Activated CD8-positive, alpha-beta memory T cell treated with anti-CD3 and anti-CD28 coated beads, Interleukin-2, amount 10 ng/mL, durations not matched to agents 7 days and 5 days (primary cell): ENCODE data around the gene CEP104. TPM values are rescaled to one million over a fixed set of nuclear protein-coding genes. Genes with fewer than 3 reads are reported as not detected.

ENCODE experiments used
- ATAC-seq: fragments of 150-1000 bp; cut with Tn5 transposase; one replicate; pipeline ENCODE4 v1.10.0; 2021; ENCODE audit warnings: moderate library complexity
- CTCF ChIA-PET: fragments of 350-600 bp; sonication (Branson Sonifier 250); formaldehyde crosslinking; loops from one replicate; lab custom pipeline; 2021; ENCODE audit warnings: antibody characterized with exemption; lab: Charles Lee
- DNase-seq: peaks from one replicate; pipeline ENCODE4 v3.0.0-alpha.2; 2020
- H3K27ac Mint-ChIP-seq: one replicate; pipeline ENCODE4 v1.8.0; 2021; ENCODE audit warnings: mild to moderate bottlenecking, mixed read lengths
- H3K27me3 Mint-ChIP-seq: one replicate; pipeline ENCODE4 v1.8.0; 2021; ENCODE audit warnings: mixed read lengths
- H3K36me3 Mint-ChIP-seq: one replicate; pipeline ENCODE4 v1.8.0; 2021; ENCODE audit warnings: mild to moderate bottlenecking, mixed read lengths
- H3K4me1 Mint-ChIP-seq: one replicate; pipeline ENCODE4 v1.8.0; 2021; ENCODE audit warnings: mixed read lengths
- H3K4me3 Mint-ChIP-seq: one replicate; pipeline ENCODE4 v1.8.0; 2021; ENCODE audit warnings: mild to moderate bottlenecking, moderate library complexity, mixed read lengths
- H3K9me3 Mint-ChIP-seq: one replicate; pipeline ENCODE4 v1.8.0; 2022; ENCODE audit warnings: low read depth, mixed read lengths
- total RNA-seq, 2 experiments: library from RNA; stranded (reverse); gene quantifications; one replicate each; pipeline ENCODE4 v1.2.3, GENCODE V29; 2021

The CEP104 gene
- total RNA-seq, 2 experiments from 2014 or later, result 45.0 to 52.2 TPM

DNA sequence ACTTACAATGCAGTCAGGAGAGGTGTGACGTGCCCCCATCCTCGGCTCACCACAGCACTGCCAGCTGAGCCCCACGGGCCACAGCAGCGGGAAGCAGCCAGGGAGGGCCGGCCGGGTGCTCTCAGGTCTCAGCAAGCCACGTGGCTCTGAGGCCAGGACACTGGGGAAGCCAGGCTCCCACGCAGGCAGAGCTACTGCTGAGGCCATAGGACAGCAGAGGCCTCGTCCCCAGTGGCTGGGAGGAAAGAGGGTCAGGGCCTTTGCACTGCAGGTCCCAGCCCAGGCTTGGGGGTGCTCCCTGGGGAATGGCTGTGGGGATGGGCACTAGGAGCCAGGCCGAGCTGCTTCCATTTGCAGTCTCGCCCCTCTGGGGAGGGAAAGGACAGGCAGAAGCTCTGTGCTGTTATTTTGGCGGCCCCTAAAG lies 66.5 kb downstream of the CEP104 start:
- H3K27me3 Mint-ChIP-seq, result no peaks in the 10 kb centered on the region
- peaks cover 9% of the 10 kb centered on the region for H3K36me3 Mint-ChIP-seq
- ATAC-seq, result no peak
- H3K27ac Mint-ChIP-seq, result no peak overlapping the region
- DNase-seq, result no peak
- peaks cover 50% of the 10 kb centered on the region for H3K4me1 Mint-ChIP-seq
- H3K4me3 Mint-ChIP-seq, result no peak overlapping the region
- no peaks in the 10 kb centered on the region for H3K9me3 Mint-ChIP-seq
- CTCF ChIA-PET, result no interaction called here

DNA sequence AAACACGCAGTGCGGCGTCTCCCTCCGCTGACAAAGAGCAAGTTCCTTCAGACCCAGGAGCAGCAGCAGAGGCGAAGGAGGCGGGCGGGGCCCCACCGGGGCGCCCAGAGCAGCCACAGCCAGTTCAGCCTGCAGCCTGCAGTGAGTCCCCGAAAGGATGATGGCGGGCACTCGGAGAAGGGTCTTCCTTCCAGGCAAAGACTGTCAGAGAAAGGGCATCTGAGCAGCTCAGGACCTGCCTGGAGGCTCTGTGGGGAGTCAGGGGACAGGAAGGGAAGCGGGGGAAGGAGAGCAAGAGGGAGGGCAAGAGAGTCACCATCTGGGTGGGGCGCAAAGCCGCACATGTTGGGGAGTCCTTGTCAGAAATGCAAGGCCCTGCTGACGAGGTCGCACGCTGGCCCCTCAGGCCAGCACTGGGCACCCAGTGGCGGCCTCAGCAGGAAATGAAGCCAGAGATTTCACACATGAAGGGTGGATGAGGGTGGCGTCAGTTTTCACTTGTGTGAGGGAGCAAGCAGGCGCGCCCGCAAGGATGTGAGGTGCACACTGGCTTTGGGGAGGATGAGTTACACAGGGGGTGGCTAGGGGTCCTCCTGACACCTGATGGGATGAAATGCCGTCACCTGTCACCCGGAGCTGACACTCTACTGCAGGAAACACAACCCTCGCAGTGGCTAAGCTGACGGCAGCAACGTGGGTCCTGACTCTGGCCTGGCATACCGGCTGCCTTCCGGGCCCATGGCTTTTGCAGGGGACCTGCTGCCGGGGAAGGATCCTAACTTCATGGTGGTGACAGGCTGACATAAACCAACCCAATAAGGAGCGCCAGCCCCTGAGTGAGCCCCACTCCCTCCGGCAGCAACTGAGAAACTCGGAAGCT lies 67.3 kb downstream of the CEP104 start:
- Mint-ChIP-seq H3K9me3 (no peaks in the 10 kb centered on the region), H3K4me1 (peaks cover 44% of the 10 kb centered on the region), H3K36me3 (peaks cover 15% of the 10 kb centered on the region), H3K4me3 (no peak overlapping the region), H3K27ac (no peak overlapping the region), H3K27me3 (no peaks in the 10 kb centered on the region)
- no peak for ATAC-seq
- DNase-seq, result no peak
- CTCF ChIA-PET, result interaction anchor here (1.6 kb wide), 1 partner anchor 14 kb away, joined by 6 read pairs; no protein-coding TSS in a partner anchor

DNA sequence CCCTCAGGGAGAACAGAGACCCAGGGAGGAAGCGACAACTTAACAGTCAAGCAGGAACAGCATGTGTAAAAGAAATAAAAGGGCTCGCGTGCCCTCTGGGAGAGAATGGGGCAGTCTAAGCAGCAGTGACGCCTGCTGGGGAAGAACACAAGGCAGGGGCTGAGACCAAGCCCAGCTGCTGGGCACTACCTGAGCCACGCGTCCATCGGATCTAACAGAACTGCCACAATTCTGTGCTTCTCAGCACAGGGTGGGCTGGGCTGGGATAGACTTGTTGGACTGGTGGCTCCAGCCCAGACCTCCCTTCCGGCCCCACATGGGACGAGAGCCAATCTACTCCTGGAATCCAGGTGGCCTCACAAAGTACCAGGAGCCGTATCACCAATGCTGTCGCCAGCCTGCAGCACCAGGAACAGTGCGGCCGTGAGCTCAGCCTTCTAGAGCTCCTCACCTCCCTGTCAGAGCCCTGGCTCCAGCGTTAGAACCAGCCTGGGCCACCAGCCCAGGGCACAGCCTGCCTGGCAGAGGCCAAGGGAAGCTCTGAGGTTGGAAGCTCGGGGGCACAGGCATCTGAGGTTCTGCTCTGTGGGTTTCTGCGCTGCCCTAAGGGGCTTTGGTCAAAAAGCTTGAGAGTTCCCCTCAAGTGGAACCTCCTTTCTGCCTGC lies 68.1 kb downstream of the CEP104 start:
- DNase-seq (no peak), ATAC-seq (no peak)
- Mint-ChIP-seq H3K27me3 (no peaks in the 10 kb centered on the region), H3K27ac (peak overlapping the region; percentile 49), H3K9me3 (no peaks in the 10 kb centered on the region), H3K4me3 (no peak overlapping the region), H3K36me3 (peaks cover 20% of the 10 kb centered on the region), H3K4me1 (peaks cover 38% of the 10 kb centered on the region)
- CTCF ChIA-PET, result interaction anchor here (1.6 kb wide), 1 partner anchor 13 kb away, joined by 6 read pairs; no protein-coding TSS in a partner anchor

DNA sequence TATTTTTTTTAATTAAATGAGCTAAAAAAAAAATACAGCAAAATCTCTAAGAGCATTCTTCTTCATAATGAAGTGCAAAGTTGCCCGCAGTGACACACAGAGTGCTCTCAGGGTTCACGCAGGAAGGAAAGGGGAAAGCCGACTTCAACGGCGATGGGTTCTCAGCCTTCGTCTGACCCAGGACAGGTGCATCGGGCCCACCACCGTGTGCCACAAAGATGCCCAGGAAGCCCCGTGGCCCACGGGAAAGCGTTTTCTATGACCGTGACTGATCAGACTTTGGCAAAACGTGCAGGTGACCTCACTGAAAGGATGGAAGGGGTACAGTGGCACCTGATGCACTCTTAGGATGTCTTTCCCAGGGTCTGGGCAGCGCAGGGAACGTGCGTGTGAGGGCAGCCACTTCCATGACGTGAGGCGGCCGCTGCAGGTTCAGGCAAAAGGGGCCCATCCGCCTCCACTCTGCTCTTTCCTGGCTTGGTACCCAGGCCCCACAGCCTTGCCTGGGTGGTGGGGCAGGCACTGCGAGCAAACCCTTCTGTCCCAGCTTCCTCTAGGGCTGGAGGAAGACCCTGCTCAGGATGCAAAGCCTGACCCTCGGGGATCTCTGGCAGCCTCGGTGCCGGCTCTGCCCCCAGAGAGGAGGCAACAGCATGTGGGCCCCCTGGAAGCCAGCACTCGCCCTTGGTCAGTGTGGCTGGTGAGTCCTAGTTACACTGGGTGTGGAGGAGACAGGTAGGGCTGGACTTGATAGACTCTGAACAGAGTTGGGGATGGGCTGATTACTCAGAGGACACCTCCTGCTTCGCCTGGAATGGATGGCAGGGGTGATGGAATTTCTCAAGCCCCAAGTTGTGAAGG lies 69.0 kb downstream of the CEP104 start:
- Mint-ChIP-seq H3K4me1 (peaks cover 29% of the 10 kb centered on the region), H3K27me3 (no peaks in the 10 kb centered on the region), H3K4me3 (no peak overlapping the region), H3K27ac (peak overlapping the region; percentile 75), H3K36me3 (peaks cover 20% of the 10 kb centered on the region), H3K9me3 (no peaks in the 10 kb centered on the region)
- DNase-seq, result no peak
- ATAC-seq, result peak; percentile 34
- CTCF ChIA-PET, result interaction anchor here (1.2 to 2.7 kb wide), 4 partner anchors 8 to 69 kb away, joined by 3 to 8 read pairs (median 6); partner anchors contain the start of genes CEP104, DFFB and LRRC47

DNA sequence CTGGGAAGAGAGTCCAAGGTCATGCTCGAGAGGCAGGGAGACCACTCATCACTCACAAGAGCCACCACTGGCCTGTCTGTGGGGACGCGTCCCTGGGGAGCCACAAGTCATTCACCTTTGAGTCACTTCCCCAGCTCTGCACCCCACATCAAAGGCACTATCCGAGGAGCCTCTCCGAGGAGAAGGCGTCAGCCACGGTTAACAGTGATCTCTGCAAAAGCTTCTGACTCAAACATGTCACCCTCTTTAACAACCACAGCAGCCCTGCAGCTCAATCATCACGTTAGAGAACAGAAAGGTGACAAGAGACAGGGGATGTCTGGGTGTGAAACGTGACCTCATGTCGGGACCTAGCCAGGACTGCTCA lies 69.7 kb downstream of the CEP104 start:
- H3K27me3 Mint-ChIP-seq, result no peaks in the 10 kb centered on the region
- H3K9me3 Mint-ChIP-seq, result no peaks in the 10 kb centered on the region
- ATAC-seq (peak; percentile 88), DNase-seq (peak; percentile 80)
- peaks cover 20% of the 10 kb centered on the region for H3K36me3 Mint-ChIP-seq
- H3K4me1 Mint-ChIP-seq, result peaks cover 24% of the 10 kb centered on the region
- peak overlapping the region; percentile 75 for H3K27ac Mint-ChIP-seq
- CTCF ChIA-PET, result interaction anchor here (1.2 to 2.7 kb wide), 3 partner anchors 9 to 70 kb away, joined by 3 to 8 read pairs (median 5); partner anchors contain the start of genes CEP104, DFFB and LRRC47
- H3K4me3 Mint-ChIP-seq, result no peak overlapping the region

DNA sequence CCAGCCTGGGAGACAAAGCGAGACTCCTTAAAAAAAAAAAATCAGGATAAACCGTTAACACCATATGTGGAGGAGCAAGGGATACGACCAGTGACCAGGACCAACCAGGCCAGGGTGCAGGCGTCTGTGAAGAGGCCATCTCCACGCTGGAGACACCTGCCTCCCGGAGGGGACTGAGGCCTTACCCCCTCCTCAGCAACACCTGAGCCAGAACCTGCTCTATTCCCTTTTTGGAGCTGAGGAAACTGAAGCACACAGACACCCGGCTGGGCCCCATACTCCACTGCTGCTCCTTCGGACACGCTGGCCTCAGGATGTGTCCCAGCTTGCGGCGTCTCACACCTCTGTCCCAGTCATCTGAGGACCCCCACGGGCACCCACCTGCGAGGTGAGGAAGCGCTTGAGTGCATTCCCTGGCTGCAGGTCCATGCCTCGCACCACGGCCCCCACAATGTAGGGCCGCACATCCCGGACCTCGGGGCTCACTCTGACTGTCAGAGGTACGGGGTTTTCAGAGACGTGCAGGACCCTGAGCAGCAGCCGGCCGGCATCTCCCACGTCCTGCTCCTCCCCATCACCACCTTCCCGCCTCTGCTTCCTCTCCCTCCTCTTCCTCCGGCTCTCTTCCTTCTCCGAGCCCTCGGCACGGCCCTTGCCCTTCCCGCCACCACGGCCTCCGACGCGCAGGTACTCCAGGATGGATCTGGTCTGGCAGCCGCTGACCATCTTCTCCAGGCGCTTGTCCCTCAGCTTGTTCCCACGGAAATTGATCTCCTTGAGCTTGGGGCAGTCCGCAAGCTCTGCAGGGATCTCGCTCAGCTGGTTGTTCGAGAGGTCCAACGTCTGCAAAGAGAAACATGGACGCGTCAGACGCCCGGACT lies 70.3 kb downstream of the CEP104 start:
- Mint-ChIP-seq H3K4me1 (peaks cover 20% of the 10 kb centered on the region), H3K4me3 (no peak overlapping the region), H3K27me3 (no peaks in the 10 kb centered on the region), H3K36me3 (peaks cover 24% of the 10 kb centered on the region), H3K9me3 (no peaks in the 10 kb centered on the region), H3K27ac (peak overlapping the region; percentile 42)
- ATAC-seq (no peak), DNase-seq (no peak)
- CTCF ChIA-PET, result interaction anchor here (1.2 to 2.7 kb wide), 3 partner anchors 10 to 70 kb away, joined by 3 to 8 read pairs (median 5); partner anchors contain the start of genes CEP104, DFFB and LRRC47

DNA sequence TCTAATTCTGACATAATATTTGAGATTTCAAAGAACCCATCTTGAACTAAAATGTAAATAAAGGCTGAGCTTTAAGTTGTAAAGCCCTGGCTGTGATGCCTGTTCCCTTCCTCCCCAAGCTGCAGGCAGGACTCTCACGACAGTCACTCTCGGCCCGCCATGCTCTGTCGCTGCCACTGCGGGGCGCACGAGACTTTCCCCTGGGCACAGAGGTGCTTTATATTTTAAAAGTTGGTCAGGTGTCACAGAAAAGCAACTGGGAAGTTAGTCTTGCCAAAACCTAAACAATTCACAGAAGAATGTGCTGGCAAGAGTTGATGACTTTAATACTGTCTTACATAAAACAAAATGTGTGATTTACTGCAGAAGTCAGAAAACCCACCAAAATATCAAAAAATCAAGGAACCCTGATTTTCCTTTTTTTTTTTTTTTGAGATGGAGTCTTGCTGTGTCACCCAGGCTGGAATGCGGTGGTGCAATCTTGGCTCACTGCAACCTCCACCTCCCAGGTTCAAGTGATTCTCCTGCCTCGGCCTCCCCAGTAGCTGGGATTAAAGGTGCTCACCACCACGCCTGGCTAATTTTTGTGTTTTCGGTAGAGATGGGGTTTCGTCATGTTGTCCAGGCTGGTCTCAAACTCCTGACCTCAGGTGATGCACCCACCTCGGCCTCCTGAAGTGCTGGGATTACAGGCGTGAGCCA lies 71.4 kb downstream of the CEP104 start:
- Mint-ChIP-seq H3K9me3 (no peaks in the 10 kb centered on the region), H3K27ac (no peak overlapping the region), H3K27me3 (no peaks in the 10 kb centered on the region), H3K4me1 (peaks cover 20% of the 10 kb centered on the region), H3K4me3 (no peak overlapping the region), H3K36me3 (peaks cover 27% of the 10 kb centered on the region)
- CTCF ChIA-PET, result interaction anchor here (2.7 kb wide), 1 partner anchor 11 kb away, joined by 8 read pairs; the partner anchor contains the start of gene LRRC47
- DNase-seq (no peak), ATAC-seq (no peak)

DNA sequence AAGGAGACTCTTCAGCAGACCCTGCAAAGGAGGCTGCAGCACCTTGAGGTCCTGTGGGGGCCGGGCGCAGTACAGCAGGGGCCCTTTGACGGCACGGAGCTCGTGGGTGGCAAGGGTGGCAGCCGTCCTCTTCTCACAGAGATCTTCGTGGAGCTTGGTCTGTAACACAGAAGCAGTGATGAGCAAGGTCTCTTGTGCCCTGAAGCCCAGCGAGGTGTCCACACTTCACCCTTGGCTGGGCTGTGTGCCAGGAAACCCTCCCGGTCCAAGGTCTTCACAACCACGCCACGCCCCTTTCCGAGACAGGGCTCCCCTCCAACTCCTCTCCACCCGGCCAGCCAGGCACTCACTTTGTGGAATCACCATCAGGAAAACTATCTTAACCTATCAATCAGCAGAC lies 72.0 kb downstream of the CEP104 start:
- DNase-seq, result no peak
- CTCF ChIA-PET, result no interaction called here
- Mint-ChIP-seq H3K36me3 (peaks cover 32% of the 10 kb centered on the region), H3K4me1 (peaks cover 20% of the 10 kb centered on the region), H3K27me3 (no peaks in the 10 kb centered on the region), H3K27ac (no peak overlapping the region), H3K4me3 (no peak overlapping the region), H3K9me3 (no peaks in the 10 kb centered on the region)
- ATAC-seq, result no peak

DNA sequence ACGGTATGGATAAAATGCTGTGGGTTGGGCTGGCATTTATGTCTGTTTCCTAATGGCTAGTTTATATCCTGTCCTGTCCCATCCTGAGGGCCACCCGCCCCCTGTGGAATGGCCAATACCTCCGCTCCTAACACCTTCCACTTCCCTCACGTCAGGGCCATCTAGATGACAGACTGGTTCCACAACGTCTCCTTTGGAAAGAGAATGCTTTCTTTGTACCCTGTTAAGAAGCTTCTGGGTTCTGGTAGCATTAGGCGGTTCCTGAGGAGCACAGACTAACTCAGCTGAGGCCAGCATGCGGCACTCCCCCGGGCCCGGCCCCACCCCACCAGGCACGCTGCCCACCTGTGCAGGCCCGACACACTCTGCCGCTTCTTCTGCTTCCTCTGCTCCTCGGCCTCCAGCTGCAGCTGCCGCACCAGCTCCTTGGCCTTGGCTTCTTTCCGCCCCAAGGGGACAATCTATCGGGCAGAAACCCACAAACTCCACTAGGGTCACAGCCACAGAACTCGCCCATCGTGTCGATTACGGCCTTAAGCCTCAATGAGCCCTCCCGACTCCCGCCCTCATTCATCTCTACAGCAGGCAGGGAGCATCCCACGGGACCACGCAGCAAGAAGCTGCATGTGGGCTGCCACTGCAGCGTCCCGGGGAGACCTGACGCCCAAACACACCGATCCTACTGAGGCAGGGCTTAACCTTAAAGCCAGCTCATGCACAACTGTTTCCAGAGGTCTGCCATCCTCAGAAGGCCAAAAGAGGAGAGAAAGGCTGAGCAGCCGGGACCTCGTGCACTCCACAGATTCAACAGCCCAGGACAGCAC lies 73.1 kb downstream of the CEP104 start:
- no peaks in the 10 kb centered on the region for H3K27me3 Mint-ChIP-seq
- ATAC-seq (no peak), DNase-seq (no peak)
- H3K27ac Mint-ChIP-seq, result no peak overlapping the region
- peaks cover 18% of the 10 kb centered on the region for H3K4me1 Mint-ChIP-seq
- H3K9me3 Mint-ChIP-seq, result no peaks in the 10 kb centered on the region
- peaks cover 35% of the 10 kb centered on the region for H3K36me3 Mint-ChIP-seq
- H3K4me3 Mint-ChIP-seq, result no peak overlapping the region
- CTCF ChIA-PET, result no interaction called here

DNA sequence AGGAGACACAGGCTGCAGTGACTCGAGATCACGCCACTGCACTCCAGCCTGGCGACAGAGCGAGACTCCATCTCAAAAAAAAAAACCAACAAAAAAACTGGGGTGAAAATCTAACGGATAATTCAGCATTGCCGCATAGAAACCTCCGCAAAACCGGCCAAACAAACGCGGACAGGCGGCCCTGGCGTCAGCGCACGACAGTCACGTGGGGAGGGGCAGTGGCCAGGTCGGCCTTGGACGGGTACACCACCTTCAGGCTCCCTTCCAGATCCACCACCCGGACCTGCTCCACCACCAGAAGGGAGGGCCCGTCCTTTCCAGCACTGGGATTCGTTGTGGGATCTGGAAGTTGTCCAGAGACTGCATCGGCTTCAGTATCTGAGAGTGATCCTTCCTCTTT lies 76.1 kb downstream of the CEP104 start:
- CTCF ChIA-PET, result interaction anchor here (1.1 kb wide), 1 partner anchor 21 kb away, joined by 3 read pairs; no protein-coding TSS in a partner anchor
- Mint-ChIP-seq H3K4me1 (peaks cover under 1% of the 10 kb centered on the region), H3K36me3 (peaks cover 30% of the 10 kb centered on the region), H3K4me3 (no peak overlapping the region), H3K9me3 (no peaks in the 10 kb centered on the region), H3K27me3 (no peaks in the 10 kb centered on the region), H3K27ac (no peak overlapping the region)
- no peak for ATAC-seq
- no peak for DNase-seq

DNA sequence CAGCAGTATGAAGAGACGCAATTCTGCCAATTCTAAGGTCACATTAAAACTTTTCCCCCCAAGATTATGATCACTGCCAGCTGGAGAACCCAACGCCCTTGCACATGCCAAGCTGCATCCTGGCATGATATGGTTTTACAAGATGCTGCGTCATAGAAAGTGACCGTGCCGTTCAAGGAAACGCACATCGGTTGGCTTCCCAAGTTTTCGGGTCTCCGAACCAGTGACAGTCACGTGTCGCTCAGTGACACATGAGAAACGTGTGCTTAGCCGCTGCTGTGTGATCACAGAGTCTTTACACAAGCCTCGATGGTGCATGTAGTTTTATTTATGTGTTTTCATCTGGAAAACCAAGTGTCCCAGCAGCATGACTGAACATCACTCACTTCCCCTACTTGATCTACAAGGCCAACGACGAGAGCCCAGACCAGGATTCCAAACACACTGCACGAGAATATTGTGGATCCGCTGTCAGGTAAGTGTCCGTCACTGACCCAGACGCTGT lies 77.0 kb downstream of the CEP104 start:
- DNase-seq (no peak), ATAC-seq (no peak)
- peaks cover 23% of the 10 kb centered on the region for H3K36me3 Mint-ChIP-seq
- H3K9me3 Mint-ChIP-seq, result no peaks in the 10 kb centered on the region
- H3K27me3 Mint-ChIP-seq, result no peaks in the 10 kb centered on the region
- H3K27ac Mint-ChIP-seq, result no peak overlapping the region
- CTCF ChIA-PET, result no interaction called here
- no peak overlapping the region for H3K4me3 Mint-ChIP-seq
- peaks cover 2% of the 10 kb centered on the region for H3K4me1 Mint-ChIP-seq
